Stimulated activated CD8-positive, alpha-beta memory T cell treated with anti-CD3 and anti-CD28 coated beads, Interleukin-12 subunit alpha, Interleukin-12 subunit beta, amount 100 ng/mL, for 24 hours (primary cell): ENCODE data around the gene GPR45.

ENCODE experiments used
- DNase-seq: peaks from one replicate; pipeline ENCODE4 v3.0.0-alpha.2; 2020; ENCODE audit errors: extremely low read depth

GPR45 gene

DNA sequence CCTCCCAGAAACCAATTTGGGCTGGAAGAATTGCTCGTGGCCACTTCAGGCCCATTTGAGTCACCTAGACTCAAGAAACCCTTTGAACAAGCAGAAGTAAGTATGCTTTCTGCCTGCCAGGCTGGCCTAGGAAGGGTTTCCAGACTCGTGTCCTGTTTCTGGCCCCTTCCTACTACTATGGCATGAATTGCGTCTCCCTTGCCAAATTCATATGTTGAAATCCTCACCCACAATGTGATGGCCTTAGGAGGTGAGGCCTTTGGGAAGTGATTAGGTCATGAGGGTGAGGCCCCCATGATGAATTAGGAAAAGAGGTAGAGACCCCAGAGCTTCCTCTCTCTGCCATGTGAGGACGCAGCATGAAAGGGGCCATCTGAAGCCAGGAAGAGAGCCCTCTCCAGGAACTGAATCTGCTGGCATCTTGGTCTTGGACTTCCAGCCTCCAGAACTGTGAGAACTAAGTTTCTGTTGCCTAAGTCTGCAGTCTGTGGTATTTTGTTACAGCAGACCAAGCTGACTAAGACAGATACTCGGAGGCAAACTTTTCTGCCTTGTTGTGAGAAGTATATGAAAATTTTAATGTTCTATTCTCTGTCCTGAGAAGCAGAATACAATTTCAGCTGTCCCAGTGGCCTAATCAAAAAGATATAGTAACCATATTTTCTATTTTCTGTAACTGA lies 13.1 kb downstream of the GPR45 start:
- DNase-seq: no peak

DNA sequence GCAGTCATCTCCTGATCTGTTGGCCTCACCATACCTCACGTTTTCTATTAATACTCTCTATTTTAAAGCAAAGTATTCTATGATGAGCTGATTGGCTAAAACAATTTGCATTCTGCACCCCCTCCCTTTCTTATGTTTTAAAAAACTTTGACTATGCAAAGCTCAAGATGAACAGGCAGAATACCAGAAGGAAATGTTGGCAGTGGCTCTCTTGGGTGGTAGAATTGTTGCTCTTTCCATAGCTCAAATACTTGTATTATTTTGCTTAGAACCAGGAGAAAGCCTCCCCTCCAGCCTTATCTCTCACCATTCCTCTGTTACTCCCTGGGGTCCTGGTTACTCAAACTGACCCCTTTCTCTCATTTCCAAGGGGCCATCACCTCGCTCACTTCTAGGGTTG lies 14.4 kb downstream of the GPR45 start:
- DNase-seq: no peak

DNA sequence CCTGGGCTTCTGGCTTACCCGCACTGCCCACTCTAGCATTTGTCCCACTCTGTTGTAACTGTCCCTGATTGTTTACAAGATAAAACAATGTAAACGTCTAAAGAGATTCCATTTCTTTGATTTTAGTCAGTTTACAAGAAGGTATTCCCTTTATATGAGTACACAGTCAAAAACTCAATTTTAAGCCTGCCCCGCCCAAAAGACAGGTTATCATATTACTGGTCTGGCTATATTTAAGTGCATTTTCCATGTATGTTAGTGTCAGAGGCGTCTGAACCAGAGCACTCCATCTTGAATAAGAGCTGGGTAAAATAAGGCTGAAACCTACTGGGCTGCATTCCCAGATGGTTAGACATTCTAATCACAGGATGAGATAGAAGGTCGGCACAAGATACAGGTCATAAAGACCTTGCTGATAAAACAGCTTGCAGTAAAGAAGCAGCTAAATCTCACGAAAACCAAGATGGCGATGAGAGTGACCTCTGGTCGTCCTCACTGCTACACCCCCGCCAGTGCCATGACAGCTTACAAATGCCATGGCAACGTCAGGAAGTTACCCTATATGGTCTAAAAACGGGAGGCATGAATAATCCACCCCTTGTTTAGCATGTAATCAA lies 15.0 kb downstream of the GPR45 start:
- DNase-seq: no peak

DNA sequence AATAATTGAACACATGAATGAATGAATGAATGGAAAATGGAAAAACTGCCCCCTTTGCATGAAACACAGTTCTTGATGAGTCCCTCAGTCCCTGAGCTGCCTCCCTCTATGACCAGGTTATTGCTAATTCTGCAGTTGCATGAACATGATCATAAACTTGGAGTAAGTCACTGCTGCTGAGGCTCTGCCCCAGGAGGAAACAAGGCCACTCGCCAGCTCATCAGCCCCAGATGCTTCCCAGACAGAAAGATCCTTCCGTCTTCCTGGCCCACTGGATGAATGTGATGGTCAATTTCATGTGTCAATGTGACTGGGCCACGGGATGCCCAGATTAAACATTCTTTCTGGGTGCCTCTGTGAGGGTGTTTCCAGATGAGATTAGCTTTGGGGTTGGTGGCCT lies 16.4 kb downstream of the GPR45 start:
- no peak for DNase-seq

DNA sequence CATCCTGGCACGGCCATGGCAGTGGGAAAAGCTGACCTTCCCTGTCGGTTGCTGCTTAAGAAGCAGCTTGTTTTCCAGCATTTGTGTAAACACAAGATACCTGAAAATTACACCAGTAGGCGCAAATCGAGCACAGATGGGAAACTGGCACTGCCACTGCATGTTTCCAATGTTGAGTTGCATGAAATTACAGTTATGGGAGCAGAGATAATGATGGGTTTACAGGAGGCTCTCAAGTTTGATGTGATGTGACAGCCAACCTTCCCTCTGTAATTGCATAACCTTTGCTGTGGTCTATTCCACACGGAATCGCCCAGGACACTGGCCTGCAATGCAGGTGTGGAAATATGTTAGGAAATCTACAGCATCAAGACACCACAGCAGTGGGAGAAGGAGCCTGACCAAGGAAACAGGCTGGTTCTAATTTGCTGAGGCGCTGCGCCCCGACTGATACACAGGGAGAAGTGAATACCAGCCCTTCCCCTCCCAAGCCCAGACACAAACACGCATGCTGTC lies 17.4 kb downstream of the GPR45 start:
- DNase-seq: no peak

DNA sequence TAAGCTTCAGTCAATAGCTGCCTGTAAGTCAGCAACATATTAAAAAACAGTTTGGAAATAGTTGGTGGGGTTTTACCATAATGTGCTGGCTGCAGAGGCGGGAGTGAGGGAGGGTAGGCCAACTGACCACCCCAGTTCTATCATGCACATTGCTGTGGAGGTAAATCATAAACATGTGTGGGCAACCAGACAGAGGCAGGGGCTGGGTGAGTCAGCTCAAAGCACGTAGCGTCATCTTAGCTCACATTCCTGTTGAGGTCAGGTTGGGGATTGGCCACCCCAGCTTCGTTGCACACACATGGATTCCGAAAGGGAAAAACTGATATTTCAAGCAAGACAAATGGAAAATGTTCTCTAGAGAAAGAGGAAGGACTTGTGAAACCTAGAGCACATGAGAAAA lies 19.5 kb downstream of the GPR45 start:
- DNase-seq: no peak

GRCh38 chr2:105262651-105263091 lies 21.1 kb downstream of the GPR45 start:
- DNase-seq: no peak

- DNase-seq: no peak
These were observed 27.9 kb downstream of the GPR45 start for GRCh38 chr2:105269426-105269825.

DNA sequence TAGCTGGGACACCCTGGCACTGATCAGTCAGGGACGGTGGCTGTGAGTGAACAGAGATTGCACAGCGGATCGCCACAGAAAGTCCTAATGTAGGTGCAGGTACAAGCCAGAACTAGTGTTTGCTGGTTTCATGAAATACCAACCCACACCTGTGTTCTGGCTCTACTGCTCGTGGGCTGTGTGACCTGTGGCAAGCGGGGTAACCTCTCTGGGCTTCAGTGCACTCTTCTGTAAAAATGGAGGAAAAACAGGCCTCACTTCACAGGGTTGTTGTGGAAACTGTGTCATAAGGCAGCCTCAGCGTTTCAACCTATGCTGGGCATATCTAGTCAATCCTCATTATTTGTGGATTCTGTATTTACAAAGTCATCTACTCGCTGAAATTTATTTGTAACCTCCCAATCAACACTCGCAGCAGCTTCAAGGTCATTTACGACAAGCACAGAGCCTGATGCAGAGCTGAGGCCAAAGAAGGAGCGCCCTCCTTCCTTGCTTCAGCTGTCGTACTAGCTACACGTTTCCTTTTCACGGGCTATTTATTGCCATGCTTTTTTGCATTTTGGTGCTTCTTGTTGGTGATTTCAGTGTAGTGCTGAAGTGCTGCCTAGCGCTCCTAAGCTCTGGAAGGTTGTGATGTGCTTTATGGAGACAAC lies 30.0 kb downstream of the GPR45 start:
- DNase-seq: no peak

- no peak for DNase-seq
These were observed 30.6 kb downstream of the GPR45 start for GRCh38 chr2:105272176-105272575.

GRCh38 chr2:105274046-105274445 lies 32.5 kb downstream of the GPR45 start:
- no peak for DNase-seq

DNA sequence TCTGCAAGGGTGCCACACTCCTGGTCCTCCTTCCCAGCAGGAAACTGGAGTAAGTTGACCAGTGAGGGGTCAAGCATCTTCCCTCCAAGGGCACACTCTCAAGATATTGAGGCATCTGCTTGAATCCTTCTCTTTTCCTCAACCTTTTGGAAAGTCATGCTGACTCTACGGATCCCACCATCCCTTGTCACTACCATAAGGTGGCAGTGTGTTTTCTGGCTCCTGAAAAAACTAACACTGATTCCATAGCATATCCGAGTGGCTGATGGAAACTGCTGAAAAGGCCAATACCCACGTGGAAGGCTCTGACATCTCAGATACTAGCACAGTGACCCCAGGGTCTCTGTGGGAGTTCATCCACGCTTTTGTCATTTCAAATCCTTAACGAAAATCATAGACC lies 37.1 kb downstream of the GPR45 start:
- DNase-seq: no peak

GRCh38 chr2:105279126-105279525 lies 37.6 kb downstream of the GPR45 start:
- no peak for DNase-seq

DNA sequence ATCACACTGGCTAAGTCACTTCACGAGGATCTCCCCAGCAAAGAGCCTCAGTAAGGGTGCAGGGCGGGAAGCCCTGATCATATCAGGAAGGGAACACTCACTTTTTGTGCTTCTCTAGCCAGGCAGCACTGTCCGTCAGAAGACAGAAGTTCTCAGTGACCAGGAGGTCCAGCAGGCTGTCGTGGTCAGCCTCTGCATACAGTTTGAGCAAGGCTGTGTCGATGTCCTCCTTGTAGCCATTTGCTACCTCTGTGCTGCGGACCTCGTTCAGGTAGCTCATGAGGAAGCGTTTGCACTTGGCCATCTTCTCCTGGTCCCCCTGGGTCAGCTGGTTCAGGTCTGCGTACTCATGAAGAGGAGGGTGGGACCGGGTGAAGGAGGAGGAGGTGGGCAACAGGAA lies 38.7 kb downstream of the GPR45 start:
- DNase-seq: no peak

GRCh38 chr2:105283532-105283931 lies 42.0 kb downstream of the GPR45 start:
- no peak for DNase-seq

- DNase-seq: no peak
These were observed 46.1 kb downstream of the GPR45 start for GRCh38 chr2:105287692-105288091.

- DNase-seq: no peak
These were observed 46.6 kb downstream of the GPR45 start for GRCh38 chr2:105288133-105288532.

- no peak for DNase-seq
These were observed 49.6 kb downstream of the GPR45 start for GRCh38 chr2:105290981-105291660.

DNA sequence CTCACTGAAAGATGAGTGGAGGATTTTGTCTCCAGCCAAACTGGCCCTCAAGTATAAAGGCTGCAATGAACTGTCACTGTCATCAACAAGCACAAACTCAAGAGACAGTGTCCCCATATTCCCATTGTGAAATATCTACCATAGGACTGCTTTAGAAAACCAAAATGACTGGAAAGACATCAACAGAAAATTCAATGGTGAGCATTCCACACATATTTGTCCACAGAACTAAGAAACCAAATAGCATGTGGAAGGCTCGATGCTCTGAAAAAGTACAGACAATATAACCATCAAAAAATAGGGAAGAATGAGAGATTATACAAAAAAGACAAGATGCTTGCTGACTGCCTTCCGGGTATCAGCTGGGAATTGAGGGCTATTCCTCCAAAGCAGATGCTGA lies 50.4 kb downstream of the GPR45 start:
- DNase-seq: no peak
